DOHH2 (cell line): ENCODE measurements around the gene EPM2AIP1.

Source experiments
- H3F3A ChIP-seq: fragments of 200-600 bp; sonication (generic), shearing (Covaris generic); 2 replicates; pipeline ENCODE4 v1.6.0; 2016; ENCODE audit warnings: antibody characterized with exemption, mild to moderate bottlenecking; ENCODE audit not compliant: control insufficient read depth, insufficient read depth
- H3K27ac ChIP-seq: fragments of 200-600 bp; sonication (generic); 2 replicates; pipeline ENCODE4 v1.5.1; 2014; ENCODE audit warnings: low read depth, mild to moderate bottlenecking, low read length, moderate library complexity
- H3K27me3 ChIP-seq: fragments of 200-600 bp; sonication (generic); 2 replicates; pipeline ENCODE4 v1.6.1; 2014; ENCODE audit warnings: mild to moderate bottlenecking, low read length, mixed read lengths; ENCODE audit not compliant: control insufficient read depth
- H3K36me3 ChIP-seq: fragments of 200-600 bp; sonication (generic); 2 replicates; pipeline ENCODE4 v1.6.1; 2014; ENCODE audit warnings: mild to moderate bottlenecking, low read length, moderate library complexity, mixed read lengths; ENCODE audit not compliant: control insufficient read depth
- H3K4me1 ChIP-seq: fragments of 200-600 bp; sonication (generic); 2 replicates; pipeline ENCODE4 v1.6.1; 2014; ENCODE audit warnings: mild to moderate bottlenecking, low read length, mixed read lengths; ENCODE audit not compliant: control insufficient read depth
- H3K4me2 ChIP-seq: fragments of 200-600 bp; sonication (generic); 2 replicates; pipeline ENCODE4 v1.6.0; 2014; ENCODE audit warnings: mild to moderate bottlenecking, low read length, moderate library complexity
- H3K4me3 ChIP-seq: fragments of 200-600 bp; sonication (generic); 2 replicates; pipeline ENCODE4 v1.5.1; 2014; ENCODE audit warnings: mild to moderate bottlenecking, low read length, mixed read lengths
- H3K79me2 ChIP-seq: fragments of 200-600 bp; sonication (generic); 2 replicates; pipeline ENCODE4 v1.6.1; 2014; ENCODE audit warnings: mild to moderate bottlenecking, low read length, mixed read lengths; ENCODE audit not compliant: control insufficient read depth
- H3K9me2 ChIP-seq: fragments of 200-600 bp; sonication (generic); replicated peaks from 2 replicates; pipeline ENCODE4 v1.6.1; 2014; ENCODE audit warnings: mild to moderate bottlenecking, low read length, mixed read lengths; ENCODE audit not compliant: control insufficient read depth
- H3K9me3 ChIP-seq: fragments of 200-600 bp; sonication (generic); 2 replicates; pipeline ENCODE4 v1.6.1; 2014; ENCODE audit warnings: antibody characterized with exemption, low read length, mixed read lengths; ENCODE audit not compliant: control insufficient read depth, insufficient read depth
- H4K20me1 ChIP-seq: fragments of 200-600 bp; sonication (generic); 2 replicates; pipeline ENCODE4 v1.6.0; 2014; ENCODE audit warnings: low read depth, mild to moderate bottlenecking, antibody characterized with exemption, low read length, moderate library complexity; ENCODE audit not compliant: control insufficient read depth, insufficient read depth
- EZH2phosphoT487 ChIP-seq: fragments of 200-600 bp; sonication (generic); IDR thresholded peaks from 2 replicates; pipeline ENCODE4 v1.6.1; 2017; ENCODE audit warnings: borderline replicate concordance, mild to moderate bottlenecking, antibody characterized with exemption, low read length, moderate library complexity, mixed read lengths
- TF ChIP-seq, protein P1 (sequence below): fragments of 200-600 bp; sonication (generic); IDR thresholded peaks from one replicate; pipeline ENCODE4 v1.5.1; 2014; ENCODE audit warnings: antibody characterized with exemption, mild to moderate bottlenecking, low read depth, low read length; ENCODE audit not compliant: poor library complexity, severe bottlenecking

Gene EPM2AIP1

GRCh38 chr3:37032961-37033360, 40.0 kb upstream of the EPM2AIP1 start:
- no peaks in the 10 kb centered on the region for H3F3A ChIP-seq
- peaks cover 96% of the 10 kb centered on the region for H3K36me3 ChIP-seq
- no peaks in the 10 kb centered on the region for H3K27me3 ChIP-seq
- no peak overlapping the region for H3K4me3 ChIP-seq
- H3K4me1 ChIP-seq = no peaks in the 10 kb centered on the region
- no peaks in the 10 kb centered on the region for H4K20me1 ChIP-seq
- TF ChIP-seq, protein P1, sequence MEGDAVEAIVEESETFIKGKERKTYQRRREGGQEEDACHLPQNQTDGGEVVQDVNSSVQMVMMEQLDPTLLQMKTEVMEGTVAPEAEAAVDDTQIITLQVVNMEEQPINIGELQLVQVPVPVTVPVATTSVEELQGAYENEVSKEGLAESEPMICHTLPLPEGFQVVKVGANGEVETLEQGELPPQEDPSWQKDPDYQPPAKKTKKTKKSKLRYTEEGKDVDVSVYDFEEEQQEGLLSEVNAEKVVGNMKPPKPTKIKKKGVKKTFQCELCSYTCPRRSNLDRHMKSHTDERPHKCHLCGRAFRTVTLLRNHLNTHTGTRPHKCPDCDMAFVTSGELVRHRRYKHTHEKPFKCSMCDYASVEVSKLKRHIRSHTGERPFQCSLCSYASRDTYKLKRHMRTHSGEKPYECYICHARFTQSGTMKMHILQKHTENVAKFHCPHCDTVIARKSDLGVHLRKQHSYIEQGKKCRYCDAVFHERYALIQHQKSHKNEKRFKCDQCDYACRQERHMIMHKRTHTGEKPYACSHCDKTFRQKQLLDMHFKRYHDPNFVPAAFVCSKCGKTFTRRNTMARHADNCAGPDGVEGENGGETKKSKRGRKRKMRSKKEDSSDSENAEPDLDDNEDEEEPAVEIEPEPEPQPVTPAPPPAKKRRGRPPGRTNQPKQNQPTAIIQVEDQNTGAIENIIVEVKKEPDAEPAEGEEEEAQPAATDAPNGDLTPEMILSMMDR = no peak
- TF ChIP-seq EZH2phosphoT487 = no peak
- no peak overlapping the region for H3K4me2 ChIP-seq
- H3K27ac ChIP-seq = no peak overlapping the region
- peaks cover 2% of the 10 kb centered on the region; the same call in 1 of the 2 replicates for H3K79me2 ChIP-seq
- H3K9me3 ChIP-seq = peaks cover 4% of the 10 kb centered on the region; the same call in 1 of the 2 replicates
- H3K9me2 ChIP-seq = no peaks in the 10 kb centered on the region

- Histone ChIP-seq H3K79me2 (peaks cover 2% of the 10 kb centered on the region; the same call in 1 of the 2 replicates), H3K9me2 (no peaks in the 10 kb centered on the region), H3K36me3 (peaks cover 98% of the 10 kb centered on the region), H3K9me3 (peaks cover 3% of the 10 kb centered on the region; the same call in 1 of the 2 replicates), H3K27ac (no peak overlapping the region), H3K27me3 (no peaks in the 10 kb centered on the region), H4K20me1 (no peaks in the 10 kb centered on the region), H3K4me2 (no peak overlapping the region), H3F3A (no peaks in the 10 kb centered on the region), H3K4me1 (no peaks in the 10 kb centered on the region), H3K4me3 (no peak overlapping the region)
- TF ChIP-seq, protein P1 = no peak
- no peak for TF ChIP-seq EZH2phosphoT487
These were observed 38.3 kb upstream of the EPM2AIP1 start for GRCh38 chr3:37031096-37031682.

DNA sequence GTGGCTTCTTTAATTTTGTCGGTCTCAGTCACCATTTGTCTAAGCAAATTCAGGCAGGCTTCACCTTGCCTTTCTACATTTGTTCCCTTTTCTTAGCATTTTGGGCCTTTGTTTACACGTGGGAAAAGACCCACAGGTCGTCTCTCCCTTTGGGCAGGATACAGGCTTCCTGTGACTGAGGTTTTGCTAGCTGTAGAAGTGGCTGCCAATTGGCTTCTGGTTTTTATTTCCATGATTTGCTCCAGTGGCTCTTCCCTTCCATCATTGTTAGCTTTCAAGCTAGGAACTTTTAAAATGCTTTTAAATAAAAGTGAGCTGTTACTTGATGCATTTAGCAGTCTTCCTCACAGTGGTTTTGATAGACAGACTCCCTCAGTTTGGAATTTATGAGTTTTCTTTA, 37.7 kb upstream of the EPM2AIP1 start:
- Histone ChIP-seq H3K4me1 (no peaks in the 10 kb centered on the region), H3K27ac (no peak overlapping the region), H4K20me1 (no peaks in the 10 kb centered on the region), H3K36me3 (peaks cover 98% of the 10 kb centered on the region), H3K4me3 (no peak overlapping the region), H3K4me2 (no peak overlapping the region), H3F3A (no peaks in the 10 kb centered on the region), H3K79me2 (peaks cover 2% of the 10 kb centered on the region; the same call in 1 of the 2 replicates), H3K9me3 (no peaks in the 10 kb centered on the region), H3K9me2 (no peaks in the 10 kb centered on the region), H3K27me3 (no peaks in the 10 kb centered on the region)
- no peak for TF ChIP-seq EZH2phosphoT487
- TF ChIP-seq, protein P1 = no peak
